Activated CD4-positive, CD25-positive, alpha-beta regulatory T cell treated with anti-CD3 and anti-CD28 coated beads, Interleukin-2, amount 50 U/mL, for 16 hours (primary cell): ENCODE results near the gene TSKS.
A peak's percentile ranks its signal among the peaks of the same experiment; 100 is the strongest.

ENCODE experiments used
- DNase-seq: peaks from one replicate; pipeline ENCODE4 v3.0.0-alpha.2; 2020; ENCODE audit warnings: low read depth, low spot score

TSKS gene

GRCh38 chr19:49763230-49763629 lies at the start of gene TSKS:
Gene TSKS (minus strand): TSS chr19:49763306. CDS start chr19:49763247, 59 bp downstream.
- DNase-seq, result no peak

GRCh38 chr19:49812452-49812996 lies 49.4 kb upstream of the TSKS start:
- no peak for DNase-seq

GRCh38 chr19:49811328-49811727 lies 48.2 kb upstream of the TSKS start:
- DNase-seq, result no peak

GRCh38 chr19:49809941-49810389 lies 46.9 kb upstream of the TSKS start:
- no peak for DNase-seq

GRCh38 chr19:49809160-49809940 lies 46.2 kb upstream of the TSKS start:
- DNase-seq, result peak; percentile 22

GRCh38 chr19:49808711-49809159 lies 45.6 kb upstream of the TSKS start:
- peak; percentile 66 for DNase-seq

GRCh38 chr19:49807904-49808675 lies 45.0 kb upstream of the TSKS start:
- DNase-seq, result no peak

- no peak for DNase-seq
Measured at GRCh38 chr19:49807058-49807903, 44.2 kb upstream of the TSKS start.

- no peak for DNase-seq
Measured at GRCh38 chr19:49806620-49806959, 43.5 kb upstream of the TSKS start.

- no peak for DNase-seq
Measured at GRCh38 chr19:49805822-49806619, 42.9 kb upstream of the TSKS start.

- DNase-seq, result no peak
Measured at GRCh38 chr19:49803529-49803856, 40.4 kb upstream of the TSKS start.

GRCh38 chr19:49802836-49803528 lies 39.9 kb upstream of the TSKS start:
- DNase-seq, result no peak

- no peak for DNase-seq
Measured at GRCh38 chr19:49801966-49802661, 39.0 kb upstream of the TSKS start.

- no peak for DNase-seq
Measured at GRCh38 chr19:49801401-49801888, 38.3 kb upstream of the TSKS start.

- DNase-seq, result no peak
Measured at GRCh38 chr19:49800771-49801170, 37.7 kb upstream of the TSKS start.

GRCh38 chr19:49799798-49800376 lies 36.8 kb upstream of the TSKS start:
- no peak for DNase-seq

GRCh38 chr19:49799271-49799797 lies 36.2 kb upstream of the TSKS start:
- no peak for DNase-seq

GRCh38 chr19:49798574-49798973 lies 35.5 kb upstream of the TSKS start:
- DNase-seq, result no peak

GRCh38 chr19:49795615-49796014 lies 32.5 kb upstream of the TSKS start:
- no peak for DNase-seq
